ENCODE measurements around the gene DBH.

DNA sequence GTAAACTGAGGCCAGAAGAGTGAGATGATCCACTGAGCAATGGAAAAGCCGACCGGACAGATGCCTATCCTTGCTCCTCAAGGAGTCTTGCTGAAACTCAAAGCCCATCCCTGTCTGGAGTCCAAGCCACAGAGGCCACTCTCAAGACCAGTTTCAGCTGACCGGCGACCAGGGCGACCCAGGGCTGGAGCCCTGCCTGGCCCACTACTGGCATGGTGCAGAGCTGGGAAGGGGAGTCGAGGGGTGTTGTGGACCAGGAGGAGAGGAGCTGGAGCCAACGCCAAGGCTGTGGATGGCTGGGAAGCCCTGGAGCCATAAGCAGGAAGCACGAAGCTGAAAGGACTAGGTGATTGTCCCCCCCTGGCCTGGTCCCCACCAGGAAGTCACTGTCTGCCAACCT lies 49.1 kb upstream of the DBH start:
- TF ChIP-seq, protein P1, sequence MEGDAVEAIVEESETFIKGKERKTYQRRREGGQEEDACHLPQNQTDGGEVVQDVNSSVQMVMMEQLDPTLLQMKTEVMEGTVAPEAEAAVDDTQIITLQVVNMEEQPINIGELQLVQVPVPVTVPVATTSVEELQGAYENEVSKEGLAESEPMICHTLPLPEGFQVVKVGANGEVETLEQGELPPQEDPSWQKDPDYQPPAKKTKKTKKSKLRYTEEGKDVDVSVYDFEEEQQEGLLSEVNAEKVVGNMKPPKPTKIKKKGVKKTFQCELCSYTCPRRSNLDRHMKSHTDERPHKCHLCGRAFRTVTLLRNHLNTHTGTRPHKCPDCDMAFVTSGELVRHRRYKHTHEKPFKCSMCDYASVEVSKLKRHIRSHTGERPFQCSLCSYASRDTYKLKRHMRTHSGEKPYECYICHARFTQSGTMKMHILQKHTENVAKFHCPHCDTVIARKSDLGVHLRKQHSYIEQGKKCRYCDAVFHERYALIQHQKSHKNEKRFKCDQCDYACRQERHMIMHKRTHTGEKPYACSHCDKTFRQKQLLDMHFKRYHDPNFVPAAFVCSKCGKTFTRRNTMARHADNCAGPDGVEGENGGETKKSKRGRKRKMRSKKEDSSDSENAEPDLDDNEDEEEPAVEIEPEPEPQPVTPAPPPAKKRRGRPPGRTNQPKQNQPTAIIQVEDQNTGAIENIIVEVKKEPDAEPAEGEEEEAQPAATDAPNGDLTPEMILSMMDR (optimal IDR thresholded peaks at IDR 0.05 in 1 of 3, IDR thresholded peaks at IDR 0.05 in 1 of 3, conservative IDR thresholded peaks at IDR 0.05 in 1 of 3; ENCODE audit: extremely low read depth in 1 of 3, insufficient read depth in 2 of 3, low read length in 3 of 3): no peak
- TF ChIP-seq EZH2 (IDR thresholded peaks at IDR 0.05; ENCODE audit: low read length): no peak

All from keratinocyte (primary cell).